GM19468 (cell line): Measurements from ENCODE around the gene PRAMEF13.
A peak's percentile ranks its signal among the peaks of the same experiment; 100 is the strongest.
"Not testable (repeated sequence)": the region's sequence is repeated elsewhere in the genome, so short reads cannot be mapped to it uniquely, and the experiment has no call there.

Source experiments
- ATAC-seq: cut with Tn5 transposase; IDR thresholded peaks from one replicate; pipeline ENCODE4 v1.9.1; 2021; ENCODE audit warnings: mild to moderate bottlenecking, moderate library complexity, moderate number of reproducible peaks; ENCODE audit not compliant: unreplicated experiment; ENCODE audit errors: extremely low read depth

PRAMEF13 gene, protein sequence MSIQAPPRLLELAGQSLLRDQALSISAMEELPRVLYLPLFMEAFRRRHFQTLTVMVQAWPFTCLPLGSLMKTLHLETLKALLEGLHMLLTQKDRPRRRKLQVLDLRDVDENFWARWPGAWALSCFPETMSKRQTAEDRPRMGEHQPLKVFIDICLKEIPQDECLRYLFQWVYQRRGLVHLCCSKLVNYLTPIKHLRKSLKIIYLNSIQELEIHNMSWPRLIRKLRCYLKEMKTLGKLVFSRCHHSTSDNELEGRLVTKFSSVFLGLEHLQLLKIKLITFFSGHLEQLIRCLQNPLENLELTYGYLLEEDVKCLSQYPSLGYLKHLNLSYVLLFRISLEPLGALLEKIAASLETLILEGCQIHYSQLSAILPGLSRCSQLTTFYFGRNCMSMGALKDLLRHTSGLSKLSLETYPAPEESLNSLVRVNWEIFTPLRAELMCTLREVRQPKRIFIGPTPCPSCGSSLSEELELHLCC

DNA sequence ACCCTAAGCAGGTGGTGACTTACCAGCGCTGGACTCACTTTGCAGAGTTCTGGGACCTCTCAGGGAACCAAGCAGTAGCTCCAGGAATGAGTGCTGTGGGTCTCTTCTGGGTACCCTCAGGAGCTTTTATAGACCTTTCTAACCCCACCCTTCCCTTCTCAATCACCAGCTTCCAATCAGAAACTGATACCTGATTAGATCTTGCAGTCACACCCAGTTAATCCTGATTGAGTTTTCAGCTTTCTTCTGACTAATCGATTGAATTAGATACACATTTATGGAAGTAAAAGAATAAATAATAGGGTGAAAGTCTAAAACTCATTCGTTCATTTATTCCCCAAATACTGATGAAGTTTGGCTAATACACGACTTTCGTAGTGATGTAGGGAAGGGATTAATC, at the start of gene PRAMEF13:
TSS of gene PRAMEF13 (minus strand) at position 101 of the 400 bp plus-strand sequence. CDS start 1,820 bp downstream, outside the sequence.
- ATAC-seq, result not testable (repeated sequence)

DNA sequence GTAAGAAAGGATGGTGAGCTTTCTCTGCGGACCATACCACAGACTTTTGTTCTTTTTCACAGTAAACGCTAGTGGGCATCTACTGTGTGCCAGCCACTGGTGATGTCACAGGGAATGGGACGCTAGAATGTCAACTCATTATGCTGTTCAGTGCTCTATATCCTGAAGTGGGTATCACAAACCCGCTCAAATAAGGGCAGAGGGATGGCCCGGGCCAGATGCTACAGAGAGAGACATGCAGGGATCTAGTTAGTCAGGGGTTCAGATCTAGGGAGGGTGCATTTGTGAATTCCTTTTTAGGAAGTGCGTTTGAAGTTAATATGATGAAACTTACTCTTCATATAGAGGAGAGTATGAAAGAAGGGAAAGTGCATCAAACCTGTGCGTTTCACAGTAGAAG, 45.9 kb upstream of the PRAMEF13 start:
- not testable (repeated sequence) for ATAC-seq

DNA sequence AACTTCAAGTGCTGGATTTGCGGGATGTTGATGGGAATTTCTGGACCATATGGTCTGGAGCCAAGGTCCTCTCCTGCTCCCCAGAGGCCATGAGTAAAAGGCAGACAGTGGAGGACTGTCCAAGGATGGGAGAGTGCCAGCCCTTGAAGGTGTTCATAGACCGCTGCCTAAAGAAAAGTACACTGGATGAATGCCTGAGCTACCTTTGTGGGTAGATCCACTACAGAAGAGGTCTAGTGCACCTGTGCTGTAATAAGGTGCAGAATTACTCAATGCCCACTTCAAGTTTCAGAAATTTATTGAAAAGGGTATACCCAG, 45.3 kb upstream of the PRAMEF13 start:
- not testable (repeated sequence) for ATAC-seq

DNA sequence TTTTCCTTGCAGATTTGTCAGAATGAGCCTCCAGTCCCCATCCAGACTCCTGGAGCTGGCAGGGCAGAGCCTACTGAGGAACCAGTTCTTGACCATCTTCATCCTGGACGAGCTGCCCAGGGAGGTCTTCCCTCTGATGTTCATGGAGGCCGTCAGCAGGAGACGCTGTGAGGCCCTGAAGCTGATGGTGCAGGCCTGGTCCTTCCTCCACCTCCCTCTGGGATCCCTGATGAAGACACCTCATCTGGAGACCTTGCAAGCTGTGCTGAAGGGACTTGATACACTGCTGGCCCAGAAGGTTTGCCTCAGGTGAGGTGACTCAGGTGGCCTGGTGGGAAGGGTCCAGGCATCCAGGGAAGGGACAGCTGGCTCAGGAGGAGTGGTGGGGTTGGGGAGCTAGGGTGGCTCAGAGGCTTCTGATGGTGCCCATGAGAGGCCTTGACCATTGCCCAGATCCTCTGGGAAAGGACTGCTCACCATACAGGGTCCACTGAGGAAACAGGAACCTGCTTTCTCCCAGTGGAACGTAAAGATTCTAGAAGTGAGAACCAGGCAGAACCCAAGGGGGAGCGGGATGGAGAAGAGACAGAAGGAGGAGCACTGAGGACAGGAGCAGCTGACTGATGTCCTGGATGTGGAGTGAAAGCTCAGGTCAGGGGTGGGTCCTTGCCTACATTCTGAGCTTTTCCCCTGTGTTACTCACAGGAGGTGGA, 44.8 kb upstream of the PRAMEF13 start:
- ATAC-seq, result not testable (repeated sequence)

DNA sequence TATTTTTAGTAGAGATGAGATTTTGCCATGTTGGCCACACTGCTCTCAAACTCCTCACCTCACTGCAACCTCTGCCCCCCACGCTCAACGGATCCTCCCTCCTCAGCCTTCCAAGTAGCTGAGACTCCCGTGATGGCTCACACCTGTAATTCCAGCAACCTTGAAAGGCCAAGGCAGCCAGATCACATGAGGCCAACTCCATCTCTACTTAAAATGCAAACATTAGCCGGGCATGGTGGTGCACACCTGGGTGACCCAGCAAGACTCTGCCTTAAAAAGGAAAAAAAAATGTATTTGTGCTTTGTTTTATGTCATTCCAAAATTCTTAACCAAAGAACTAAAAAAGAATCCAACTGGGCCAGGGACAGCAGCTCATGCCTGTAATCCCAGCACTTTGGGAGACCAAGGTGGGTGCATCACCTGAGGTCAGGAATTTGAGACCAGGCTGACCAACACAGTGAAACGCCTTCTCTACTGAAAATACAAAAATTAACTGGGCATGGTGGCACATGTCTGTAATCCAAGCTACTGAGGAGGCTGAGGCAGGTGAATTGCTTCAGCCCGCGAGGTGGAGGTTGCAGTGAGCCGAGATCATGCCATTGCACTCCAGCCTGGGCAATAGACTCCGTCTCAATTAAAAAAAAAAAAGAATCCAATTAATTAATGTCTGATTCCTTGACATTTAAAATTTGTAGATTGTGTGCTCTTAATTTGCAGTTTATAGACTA, 42.5 kb upstream of the PRAMEF13 start:
- not testable (repeated sequence) for ATAC-seq

DNA sequence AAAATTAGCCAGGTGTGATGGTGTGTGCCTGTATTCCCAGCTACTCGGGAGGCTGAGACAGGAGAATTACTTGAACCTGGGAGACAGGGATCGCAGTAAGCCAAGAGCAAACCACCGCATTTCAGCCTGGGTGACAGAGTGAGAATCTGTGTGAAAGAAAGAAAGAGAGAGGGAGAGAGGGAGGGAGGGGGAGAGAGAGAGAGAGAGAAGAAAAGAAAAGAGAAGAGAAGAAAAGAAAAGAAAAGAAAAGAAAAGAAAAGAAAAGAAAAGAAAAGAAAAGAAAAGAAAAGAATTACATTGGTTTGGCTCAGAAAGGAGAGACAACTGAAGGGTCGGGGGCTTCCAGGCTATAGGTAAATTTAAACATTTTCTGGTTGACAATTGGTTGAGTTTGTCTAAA, 38.4 kb upstream of the PRAMEF13 start:
- not testable (repeated sequence) for ATAC-seq

DNA sequence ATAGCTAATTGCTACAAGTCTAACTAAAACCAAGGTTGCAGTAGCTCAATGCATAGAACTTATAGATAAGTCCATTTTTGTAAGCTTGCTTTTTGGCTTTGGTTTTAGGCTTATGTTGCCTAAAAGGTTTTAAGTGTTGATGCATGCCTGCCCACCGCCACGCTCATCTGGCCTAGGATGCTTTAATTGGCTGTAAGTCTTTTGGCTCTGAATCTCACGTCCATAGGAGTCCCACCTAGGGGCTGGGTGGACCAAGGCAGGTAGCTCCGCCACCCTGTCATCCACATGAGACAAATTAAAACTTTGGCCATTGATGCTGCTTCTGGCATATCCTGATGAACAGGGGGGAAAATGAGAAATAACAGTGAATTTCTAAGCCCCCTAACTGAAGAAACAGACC, 36.4 kb upstream of the PRAMEF13 start:
- ATAC-seq, result not testable (repeated sequence)

DNA sequence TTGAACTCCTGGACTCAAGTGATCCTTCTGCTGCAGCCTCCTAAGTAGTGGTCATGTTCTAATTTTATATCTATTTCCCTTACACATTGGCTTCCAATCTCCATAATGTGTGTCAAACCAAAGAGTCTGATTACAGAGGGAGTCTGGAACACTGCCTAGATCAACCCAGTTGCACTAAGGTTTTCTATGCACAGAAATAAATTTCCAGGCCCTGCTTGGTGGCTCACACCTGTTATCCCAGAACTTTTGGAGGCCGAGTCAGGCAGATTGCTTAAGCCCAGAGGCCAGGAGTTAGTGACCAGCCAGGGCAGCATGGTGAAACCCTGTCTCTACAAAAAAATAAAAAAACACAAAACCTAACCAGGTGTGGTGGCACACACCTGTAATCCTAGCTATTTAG, 32.8 kb upstream of the PRAMEF13 start:
- ATAC-seq, result not testable (repeated sequence)

DNA sequence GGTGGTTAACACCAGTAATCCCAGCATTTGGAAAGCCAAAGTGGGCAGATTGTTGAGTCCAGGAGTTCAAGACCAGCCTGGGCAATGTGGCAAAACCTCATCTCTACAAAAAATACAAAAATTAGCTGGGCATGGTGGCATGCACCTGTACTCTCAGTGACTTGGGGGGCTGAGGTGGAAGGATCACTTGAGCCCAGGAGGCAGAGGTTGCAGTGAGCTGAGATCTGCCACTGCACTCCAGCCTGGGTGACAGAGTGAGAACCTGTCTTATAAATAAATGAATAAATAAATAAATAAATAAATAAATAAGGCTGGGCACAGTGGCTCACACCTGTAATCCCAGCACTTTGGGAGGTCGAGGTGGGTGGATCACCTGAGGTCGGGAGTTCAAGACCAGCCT, 30.8 kb upstream of the PRAMEF13 start:
- ATAC-seq, result not testable (repeated sequence)

DNA sequence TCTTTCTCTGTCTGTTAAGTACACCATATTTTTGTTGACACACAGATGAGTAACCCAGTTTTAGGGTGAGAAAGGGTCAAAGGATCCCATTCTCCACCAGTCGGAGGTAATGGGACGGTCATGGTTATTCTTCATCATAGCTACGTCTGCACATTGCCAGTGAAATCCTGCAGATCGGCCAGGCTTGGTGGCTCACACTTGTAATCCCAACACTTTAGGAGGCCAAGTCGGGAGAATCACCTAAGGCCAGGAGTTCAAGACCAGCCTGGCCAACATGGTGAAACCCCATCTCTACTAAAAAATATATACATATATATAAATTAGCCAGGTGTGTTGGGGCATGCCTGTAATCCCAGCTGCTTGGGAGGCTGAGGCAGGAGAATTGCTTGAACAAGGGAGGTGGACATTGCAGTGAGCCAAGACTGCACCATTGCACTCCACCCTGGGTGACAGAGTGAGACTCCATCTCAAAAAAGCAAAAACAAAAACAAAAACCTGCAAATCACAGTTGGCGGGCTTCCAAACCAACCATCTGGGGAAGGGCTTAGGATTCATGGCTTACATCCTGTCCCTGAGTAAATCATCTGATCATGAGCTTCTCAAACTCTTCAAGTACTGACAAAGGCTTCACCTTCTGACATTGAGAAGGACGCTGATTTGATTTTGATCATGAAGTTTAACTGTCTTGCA, 30.0 kb upstream of the PRAMEF13 start:
- not testable (repeated sequence) for ATAC-seq

DNA sequence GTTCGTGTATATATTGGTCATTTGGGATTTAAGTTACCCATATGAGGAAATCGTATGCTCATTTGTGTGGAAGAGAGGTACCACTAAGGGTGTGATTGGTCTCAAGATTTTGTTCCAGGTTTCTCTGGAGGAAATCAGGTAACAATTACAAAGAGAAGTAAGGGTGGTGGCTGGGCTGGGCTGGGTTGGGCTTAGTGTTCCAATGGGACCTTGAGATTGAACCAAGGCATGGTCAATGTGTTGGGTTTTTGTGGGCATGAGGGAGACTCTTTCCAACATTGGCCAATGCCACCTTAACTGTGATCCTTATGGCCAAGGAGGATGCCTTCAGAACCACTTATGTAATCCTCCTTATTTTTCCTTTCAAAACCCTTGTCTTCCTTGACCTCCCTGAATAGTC, 29.4 kb upstream of the PRAMEF13 start:
- not testable (repeated sequence) for ATAC-seq

DNA sequence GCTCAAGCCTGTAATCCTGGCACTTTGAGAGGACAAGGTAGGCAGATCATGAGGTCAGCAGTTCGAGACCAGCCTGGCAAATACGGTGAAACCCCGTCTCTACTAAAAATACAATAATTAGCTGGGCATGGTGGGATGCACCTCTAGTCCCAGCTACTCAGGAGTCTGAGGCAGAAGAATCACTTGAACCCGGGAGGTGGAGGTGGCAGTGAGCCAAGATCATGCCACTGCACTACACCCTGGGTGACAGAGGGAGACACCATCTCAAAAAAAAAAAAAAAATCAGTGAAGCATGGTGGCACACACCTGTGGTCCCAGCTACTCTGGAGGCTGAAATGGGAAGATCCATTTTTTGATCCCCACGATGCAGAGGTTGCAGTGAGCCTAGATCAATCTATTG, 28.9 kb upstream of the PRAMEF13 start:
- not testable (repeated sequence) for ATAC-seq

DNA sequence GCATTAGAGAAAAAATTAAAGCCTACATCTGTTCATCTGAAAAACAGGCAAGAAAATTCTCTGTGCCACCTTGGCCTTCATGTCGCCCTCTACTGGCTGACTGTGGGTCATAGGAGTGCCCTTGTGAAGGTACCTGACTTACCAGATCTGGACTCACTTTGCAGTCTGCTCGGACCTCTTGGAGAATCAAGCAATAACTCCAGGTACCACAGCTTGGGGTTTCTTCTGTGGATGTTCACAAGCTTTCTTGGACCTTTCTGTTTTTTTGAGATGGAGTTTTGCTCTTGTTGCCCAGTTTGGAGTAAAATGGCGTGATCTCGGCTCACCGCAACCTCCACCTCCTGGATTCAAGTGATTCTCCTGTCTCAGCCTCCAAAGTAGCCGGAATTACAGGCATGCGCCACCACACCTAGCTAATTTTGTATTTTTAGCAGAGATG, 27.2 kb upstream of the PRAMEF13 start:
- ATAC-seq, result peak; percentile 24

DNA sequence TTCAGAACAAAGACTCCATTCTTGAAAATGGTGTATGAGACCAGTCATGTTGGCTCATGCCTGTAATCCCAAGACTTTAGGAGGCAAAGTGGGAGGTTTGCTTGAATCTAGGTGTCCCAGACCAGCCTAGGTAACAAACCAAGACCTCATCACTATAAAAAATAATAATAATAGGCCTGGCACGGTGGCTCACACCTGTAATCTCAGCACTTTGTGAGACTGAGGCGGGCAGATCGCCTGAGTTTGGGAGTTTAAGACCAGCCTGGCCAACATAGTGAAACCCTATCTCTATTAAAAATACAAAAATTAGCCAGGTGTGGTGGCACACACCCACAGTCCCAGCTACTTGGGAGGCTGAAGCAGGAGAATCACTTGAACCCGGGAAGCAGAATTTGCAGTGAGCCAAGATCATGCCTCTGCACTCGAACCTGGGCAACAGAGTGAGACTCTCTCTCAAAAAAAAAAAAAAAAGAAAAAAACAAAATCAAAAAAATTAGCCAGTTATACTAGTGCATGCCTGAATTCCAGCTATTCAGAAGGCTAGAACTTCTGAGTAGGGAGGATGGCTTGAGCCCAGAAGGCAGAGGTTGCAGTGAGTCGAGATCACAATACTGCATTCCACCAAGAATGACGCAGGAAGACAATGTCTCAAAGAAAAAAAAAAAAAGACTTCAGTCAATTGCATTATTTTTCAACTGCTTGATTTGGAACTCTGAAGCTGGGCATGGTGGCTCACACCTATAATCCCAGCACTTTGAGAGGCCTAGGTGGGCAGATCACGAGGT, 26.3 kb upstream of the PRAMEF13 start:
- ATAC-seq, result not testable (repeated sequence)

DNA sequence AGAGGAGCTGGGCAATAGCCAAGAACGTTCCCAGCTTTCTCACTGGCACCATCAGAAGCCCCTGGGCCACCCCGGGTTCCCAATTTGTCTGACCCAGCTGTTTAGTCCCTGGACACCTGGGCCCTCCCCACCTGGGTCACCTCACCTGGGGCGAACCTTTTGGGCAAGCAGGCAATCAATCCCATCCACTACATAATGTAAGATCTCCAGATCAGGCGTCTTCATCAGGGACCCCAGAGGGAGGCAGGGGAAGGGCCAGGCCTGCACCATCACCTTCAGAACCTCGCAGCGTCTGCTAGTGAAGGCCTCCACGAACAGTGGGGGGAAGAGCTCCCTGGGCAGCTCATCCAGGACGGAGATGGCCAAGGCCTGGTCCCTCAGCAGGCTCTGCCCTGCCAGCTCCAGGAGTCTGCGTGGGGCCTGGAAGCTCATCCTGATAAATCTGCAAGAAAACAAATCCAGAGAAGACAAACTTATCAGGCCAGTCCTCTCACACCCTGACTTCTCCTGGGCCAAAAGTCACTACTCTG, 24.5 kb upstream of the PRAMEF13 start, which contains the start of gene PRAMEF18:
TSS of gene PRAMEF18 (minus strand) at position 480 of the 530 bp plus-strand sequence. CDS start at position 432, 48 bp downstream.
- not testable (repeated sequence) for ATAC-seq

DNA sequence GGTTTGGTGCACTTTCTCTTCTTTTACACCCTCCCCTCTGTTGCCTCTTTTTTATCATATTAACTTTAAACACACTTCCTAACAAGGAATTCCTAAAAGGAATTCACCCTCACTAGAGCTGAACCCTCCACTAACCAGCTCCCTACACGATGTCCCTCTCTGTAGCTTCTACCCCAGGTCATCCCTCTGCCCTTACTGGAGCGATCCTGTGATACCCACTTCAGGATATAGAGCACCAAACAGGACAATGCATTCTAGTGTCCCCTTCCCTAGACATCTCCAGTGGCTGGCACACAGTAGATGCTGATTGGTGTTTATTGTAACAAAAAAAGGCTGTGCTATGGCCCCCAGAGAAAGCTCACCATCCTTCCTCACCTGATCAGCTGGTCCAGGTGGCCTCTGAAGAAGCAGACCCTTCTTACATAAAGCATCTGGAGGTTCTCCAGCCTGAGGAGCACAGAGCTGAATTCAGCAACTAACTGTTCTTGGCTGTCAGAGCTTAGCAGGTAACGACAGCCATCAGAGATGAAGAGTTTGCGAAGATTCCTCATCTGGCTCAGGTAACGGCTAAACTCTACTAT, 23.4 kb upstream of the PRAMEF13 start:
- no peak for ATAC-seq

DNA sequence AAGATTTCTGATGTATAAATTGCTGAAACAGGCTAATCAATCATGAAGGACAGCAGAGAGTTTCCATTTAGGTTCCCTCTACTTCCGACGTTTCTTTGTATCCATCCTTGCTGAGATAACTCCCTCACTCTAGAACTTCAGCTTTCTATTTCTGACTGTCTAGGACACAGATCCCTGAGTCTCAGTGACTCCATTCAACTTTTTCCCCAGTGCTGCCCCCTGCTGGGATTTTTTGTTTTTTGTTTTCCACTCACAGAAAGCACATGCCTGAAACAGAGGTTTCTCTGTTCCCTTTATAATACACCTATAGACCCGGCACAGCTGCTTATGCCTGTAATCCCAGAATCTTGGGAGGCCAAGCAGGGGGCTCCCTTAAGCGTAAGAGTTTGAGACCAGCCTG, 21.6 kb upstream of the PRAMEF13 start:
- not testable (repeated sequence) for ATAC-seq

DNA sequence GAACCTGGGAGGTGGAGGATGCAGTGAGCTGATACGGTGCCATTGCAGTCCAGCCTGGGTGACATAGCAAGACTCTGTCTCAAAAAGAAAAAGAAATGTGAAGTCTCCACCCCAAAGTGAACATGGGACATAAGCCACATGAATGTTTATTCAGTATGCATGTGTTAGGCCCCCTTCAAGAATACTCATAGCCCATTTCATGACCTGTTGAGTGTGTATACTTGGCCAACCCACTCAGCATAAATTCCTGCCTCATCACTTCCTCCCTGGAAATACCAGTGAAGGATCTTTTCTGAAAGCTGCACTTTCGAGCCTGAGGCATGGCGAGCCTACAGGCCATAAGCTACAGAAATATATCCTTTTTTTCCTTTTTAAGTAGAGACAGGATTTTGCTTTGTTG, 18.0 kb upstream of the PRAMEF13 start:
- not testable (repeated sequence) for ATAC-seq
